HG03103 (cell line): ENCODE measurements around the gene ADAM17.
A peak's percentile ranks its signal among the peaks of the same experiment; 100 is the strongest.

ENCODE experiments used
- ATAC-seq: cut with Tn5 transposase; IDR thresholded peaks from one replicate; pipeline ENCODE4 v1.9.1; 2021; ENCODE audit warnings: low read depth; ENCODE audit not compliant: unreplicated experiment

ADAM17 gene

GRCh38 chr2:9474361-9475057, 81.1 kb downstream of the ADAM17 start, which contains the start of gene IAH1:
IAH1 (plus strand) TSS chr2:9474551; CDS start chr2:9474567, 16 bp downstream.
- ATAC-seq = peak; percentile 62

GRCh38 chr2:9473985-9474360, 81.7 kb downstream of the ADAM17 start:
- peak; percentile 23 for ATAC-seq

- no peak for ATAC-seq
Observed at GRCh38 chr2:9473308-9473984, 82.2 kb downstream of the ADAM17 start.

GRCh38 chr2:9472511-9472910, 83.1 kb downstream of the ADAM17 start:
- ATAC-seq = no peak

GRCh38 chr2:9471206-9471605, 84.4 kb downstream of the ADAM17 start:
- ATAC-seq = no peak

GRCh38 chr2:9467687-9468086, 87.9 kb downstream of the ADAM17 start:
- ATAC-seq = no peak

GRCh38 chr2:9466147-9466683, 89.4 kb downstream of the ADAM17 start:
- no peak for ATAC-seq

- no peak for ATAC-seq
Observed at GRCh38 chr2:9465170-9465569, 90.5 kb downstream of the ADAM17 start.

- no peak for ATAC-seq
Observed at GRCh38 chr2:9463698-9464034, 92.0 kb downstream of the ADAM17 start.

GRCh38 chr2:9462886-9463697, 92.5 kb downstream of the ADAM17 start:
- ATAC-seq = no peak

GRCh38 chr2:9462313-9462712, 93.3 kb downstream of the ADAM17 start:
- no peak for ATAC-seq

- ATAC-seq = no peak
Observed at GRCh38 chr2:9461079-9461478, 94.6 kb downstream of the ADAM17 start.

GRCh38 chr2:9460441-9461017, 95.1 kb downstream of the ADAM17 start:
- ATAC-seq = no peak

GRCh38 chr2:9451231-9451630, 104.4 kb downstream of the ADAM17 start:
- ATAC-seq = no peak

GRCh38 chr2:9445089-9445488, 110.5 kb downstream of the ADAM17 start:
- no peak for ATAC-seq

GRCh38 chr2:9443526-9443925, 112.1 kb downstream of the ADAM17 start:
- no peak for ATAC-seq

GRCh38 chr2:9441556-9441955, 114.1 kb downstream of the ADAM17 start:
- ATAC-seq = no peak

GRCh38 chr2:9440058-9440727, 115.4 kb downstream of the ADAM17 start:
- no peak for ATAC-seq

GRCh38 chr2:9439536-9439935, 116.1 kb downstream of the ADAM17 start:
- ATAC-seq = no peak
